ENCODE results near the gene GPR42. TPM values are rescaled to one million over a fixed set of nuclear protein-coding genes. Genes with fewer than 3 reads are reported as not detected.
"Not testable (repeated sequence)": the region's sequence is repeated elsewhere in the genome, so short reads cannot be mapped to it uniquely, and the experiment has no call there.

The GPR42 gene
- total and polyA plus RNA-seq, 2 experiments from 2014 or later = not detected

DNA sequence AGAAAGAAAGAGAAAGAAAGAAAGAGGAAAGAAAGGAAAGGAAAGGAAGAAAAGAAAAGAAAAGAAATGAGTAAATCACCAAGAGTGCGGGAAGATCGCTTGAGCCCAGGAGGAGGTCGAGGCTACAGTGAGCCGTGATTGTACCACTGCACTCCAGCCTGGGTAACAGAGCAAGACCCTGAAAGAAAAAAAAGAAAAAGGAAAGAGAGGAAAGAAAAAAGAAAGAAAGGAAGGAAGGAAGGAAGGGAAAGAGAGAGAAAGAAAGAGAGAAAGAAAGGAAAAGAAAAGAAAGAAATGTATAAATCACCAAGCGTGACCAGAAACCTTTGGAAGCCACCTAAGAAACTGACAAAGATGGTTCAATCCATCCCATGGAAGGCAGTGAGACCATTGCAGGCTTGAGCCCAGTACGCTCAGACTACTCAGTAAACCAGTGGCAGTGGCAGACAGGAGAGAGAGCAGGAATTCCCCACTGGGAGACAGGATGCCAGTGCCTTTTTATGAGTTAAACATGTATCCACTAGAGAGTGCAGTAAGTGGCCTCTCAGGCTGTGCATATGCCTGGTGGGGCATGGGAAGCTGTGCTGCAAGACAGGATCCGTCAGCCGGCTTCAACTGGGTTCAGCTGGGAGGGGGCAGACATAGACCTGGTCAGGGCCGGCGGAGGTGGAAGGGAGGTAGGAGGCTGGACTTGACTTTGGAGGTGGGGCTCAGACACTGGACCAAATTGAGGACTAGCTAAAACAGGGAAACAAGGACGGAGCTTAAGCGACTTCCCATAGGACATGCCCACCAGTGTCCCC lies 4.8 kb downstream of the GPR42 start:
- no peaks in the 10 kb centered on the region for H3K36me3 ChIP-seq (replicated peaks; ENCODE audit: insufficient read depth, low read depth)
- H3K4me1 ChIP-seq (ENCODE audit: insufficient read depth) = peaks cover 8% of the 10 kb centered on the region
- H3K4me3 ChIP-seq = no peak overlapping the region
- no peak for DNase-seq (ENCODE audit: low spot score)
- H3K4me2 ChIP-seq = no peak overlapping the region
- H3K9me3 ChIP-seq (ENCODE audit: low read depth) = no peaks in the 10 kb centered on the region
- H3K79me2 ChIP-seq = no peaks in the 10 kb centered on the region
- H2AFZ ChIP-seq = no peak overlapping the region
- 87% methylated on average over 12 of the region's 12 CpGs for WGBS (ENCODE audit: low lambda C conversion rate, missing lambda C conversion rate)
- no peaks in the 10 kb centered on the region for H3K27me3 ChIP-seq
- H3K27ac ChIP-seq = no peak overlapping the region
- TF ChIP-seq, protein P1, sequence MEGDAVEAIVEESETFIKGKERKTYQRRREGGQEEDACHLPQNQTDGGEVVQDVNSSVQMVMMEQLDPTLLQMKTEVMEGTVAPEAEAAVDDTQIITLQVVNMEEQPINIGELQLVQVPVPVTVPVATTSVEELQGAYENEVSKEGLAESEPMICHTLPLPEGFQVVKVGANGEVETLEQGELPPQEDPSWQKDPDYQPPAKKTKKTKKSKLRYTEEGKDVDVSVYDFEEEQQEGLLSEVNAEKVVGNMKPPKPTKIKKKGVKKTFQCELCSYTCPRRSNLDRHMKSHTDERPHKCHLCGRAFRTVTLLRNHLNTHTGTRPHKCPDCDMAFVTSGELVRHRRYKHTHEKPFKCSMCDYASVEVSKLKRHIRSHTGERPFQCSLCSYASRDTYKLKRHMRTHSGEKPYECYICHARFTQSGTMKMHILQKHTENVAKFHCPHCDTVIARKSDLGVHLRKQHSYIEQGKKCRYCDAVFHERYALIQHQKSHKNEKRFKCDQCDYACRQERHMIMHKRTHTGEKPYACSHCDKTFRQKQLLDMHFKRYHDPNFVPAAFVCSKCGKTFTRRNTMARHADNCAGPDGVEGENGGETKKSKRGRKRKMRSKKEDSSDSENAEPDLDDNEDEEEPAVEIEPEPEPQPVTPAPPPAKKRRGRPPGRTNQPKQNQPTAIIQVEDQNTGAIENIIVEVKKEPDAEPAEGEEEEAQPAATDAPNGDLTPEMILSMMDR (IDR thresholded peaks at IDR 0.05; ENCODE audit: poor library complexity) = no peak
- TF ChIP-seq EZH2 (IDR thresholded peaks at IDR 0.05; ENCODE audit: borderline replicate concordance) (no peak), EZH2phosphoT487 (IDR thresholded peaks at IDR 0.05; ENCODE audit: low read depth, severe bottlenecking, unreplicated experiment) (no peak)
- H3K9me2 ChIP-seq (replicated peaks; ENCODE audit: insufficient read depth) = no peaks in the 10 kb centered on the region
- no peaks in the 10 kb centered on the region for H4K20me1 ChIP-seq (ENCODE audit: insufficient read depth, poor library complexity, severe bottlenecking)

DNA sequence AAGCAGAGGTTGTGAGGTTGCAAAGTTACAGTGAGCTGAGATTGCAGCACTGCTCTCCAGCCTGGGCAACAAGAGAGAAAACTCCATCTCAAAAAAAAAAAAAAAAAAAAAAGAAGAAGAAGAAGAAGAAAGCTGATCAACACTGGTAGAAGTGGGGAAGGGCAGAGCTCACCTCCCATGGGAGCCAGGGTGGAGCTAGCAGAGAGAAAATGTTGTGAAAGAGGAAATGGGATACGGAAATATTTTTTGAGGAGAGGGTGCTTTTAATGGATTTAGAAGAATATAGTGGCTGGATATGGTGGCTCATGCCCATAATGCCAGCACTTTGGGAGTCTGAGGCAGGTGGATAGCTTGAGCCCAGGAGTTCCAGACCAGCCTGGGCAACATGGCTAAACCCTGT lies 6.8 kb downstream of the GPR42 start:
- WGBS (ENCODE audit: low lambda C conversion rate, missing lambda C conversion rate) = 79% methylated on average over 1 of the region's 1 CpG
- Histone ChIP-seq H3K4me2 (no peak overlapping the region), H3K4me1 (ENCODE audit: insufficient read depth) (peaks cover 14% of the 10 kb centered on the region), H4K20me1 (ENCODE audit: insufficient read depth, poor library complexity, severe bottlenecking) (no peaks in the 10 kb centered on the region), H3K4me3 (no peak overlapping the region), H3K9me3 (ENCODE audit: low read depth) (no peaks in the 10 kb centered on the region), H3K79me2 (no peaks in the 10 kb centered on the region), H2AFZ (no peak overlapping the region), H3K9me2 (replicated peaks; ENCODE audit: insufficient read depth) (no peaks in the 10 kb centered on the region), H3K27ac (no peak overlapping the region), H3K36me3 (replicated peaks; ENCODE audit: insufficient read depth, low read depth) (no peaks in the 10 kb centered on the region), H3K27me3 (no peaks in the 10 kb centered on the region)
- TF ChIP-seq EZH2phosphoT487 (IDR thresholded peaks at IDR 0.05; ENCODE audit: low read depth, severe bottlenecking, unreplicated experiment) (no peak), EZH2 (IDR thresholded peaks at IDR 0.05; ENCODE audit: borderline replicate concordance) (no peak)
- TF ChIP-seq, protein P1 (IDR thresholded peaks at IDR 0.05; ENCODE audit: poor library complexity) = no peak
- DNase-seq (ENCODE audit: low spot score) = no peak

DNA sequence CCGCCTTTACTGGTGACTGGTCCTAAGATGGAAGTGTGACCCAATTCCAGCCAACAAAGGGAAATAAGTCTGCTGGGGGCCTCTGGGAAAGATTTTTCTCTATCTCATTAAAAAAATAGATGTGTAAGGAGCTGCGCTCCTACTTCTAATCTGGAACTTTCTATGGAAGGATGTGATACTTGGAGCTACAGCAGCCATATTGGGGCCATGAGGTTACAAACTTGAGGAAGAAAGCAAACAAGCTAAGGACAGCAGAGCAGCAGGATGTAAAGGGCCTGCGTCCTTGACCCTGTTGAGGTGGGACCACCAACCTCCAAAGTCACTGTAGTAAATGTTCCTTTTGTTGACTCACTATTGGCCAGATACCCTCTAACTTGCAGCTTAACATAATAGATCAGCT lies 7.5 kb downstream of the GPR42 start:
- Histone ChIP-seq H3K27me3 (no peaks in the 10 kb centered on the region), H3K9me2 (replicated peaks; ENCODE audit: insufficient read depth) (no peaks in the 10 kb centered on the region), H3K27ac (no peak overlapping the region), H4K20me1 (ENCODE audit: insufficient read depth, poor library complexity, severe bottlenecking) (no peaks in the 10 kb centered on the region), H3K9me3 (ENCODE audit: low read depth) (no peaks in the 10 kb centered on the region), H3K4me1 (ENCODE audit: insufficient read depth) (peaks cover 14% of the 10 kb centered on the region), H3K36me3 (replicated peaks; ENCODE audit: insufficient read depth, low read depth) (no peaks in the 10 kb centered on the region), H3K79me2 (no peaks in the 10 kb centered on the region), H3K4me2 (no peak overlapping the region), H2AFZ (no peak overlapping the region), H3K4me3 (no peak overlapping the region)
- WGBS (ENCODE audit: low lambda C conversion rate, missing lambda C conversion rate) = 95% methylated on average over 3 of the region's 3 CpGs
- TF ChIP-seq EZH2phosphoT487 (IDR thresholded peaks at IDR 0.05; ENCODE audit: low read depth, severe bottlenecking, unreplicated experiment) = no peak
- no peak for TF ChIP-seq EZH2 (IDR thresholded peaks at IDR 0.05; ENCODE audit: borderline replicate concordance)
- TF ChIP-seq, protein P1 (IDR thresholded peaks at IDR 0.05; ENCODE audit: poor library complexity) = no peak
- no peak for DNase-seq (ENCODE audit: low spot score)

DNA sequence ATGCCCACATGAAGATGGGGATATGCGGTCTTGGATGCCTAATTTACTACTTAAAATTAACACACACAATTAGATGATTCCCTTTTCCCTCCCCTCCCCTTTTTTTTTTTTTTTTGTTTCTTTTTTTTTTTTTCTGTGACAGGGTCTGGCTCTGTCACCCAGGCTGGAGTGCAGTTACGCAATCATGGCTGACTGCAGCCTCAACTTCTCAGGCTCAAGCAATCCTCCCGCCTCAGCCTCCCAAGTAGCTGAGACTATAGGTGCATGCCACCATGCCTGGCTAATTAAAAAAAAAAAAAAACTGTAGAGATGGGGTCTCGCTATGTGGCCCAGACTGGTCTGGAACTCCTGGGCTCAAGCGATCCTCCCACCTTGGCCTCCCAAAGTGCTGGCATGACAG lies 8.7 kb downstream of the GPR42 start:
- H3K4me2 ChIP-seq; H3K9me3 ChIP-seq (ENCODE audit: low read depth); H3K27me3 ChIP-seq; H3K79me2 ChIP-seq; H3K4me3 ChIP-seq; H3K36me3 ChIP-seq (replicated peaks; ENCODE audit: insufficient read depth, low read depth); H4K20me1 ChIP-seq (ENCODE audit: insufficient read depth, poor library complexity, severe bottlenecking); DNase-seq (ENCODE audit: low spot score); H3K9me2 ChIP-seq (replicated peaks; ENCODE audit: insufficient read depth); H2AFZ ChIP-seq: not testable (repeated sequence)
- Histone ChIP-seq H3K4me1 (ENCODE audit: insufficient read depth) (peaks cover 14% of the 10 kb centered on the region), H3K27ac (peak overlapping the region; percentile 44)
- 91% methylated on average over 5 of the region's 5 CpGs for WGBS (ENCODE audit: low lambda C conversion rate, missing lambda C conversion rate)

All from hepatocyte (in vitro differentiated cells).